HCT116 (cell line): Measurements from ENCODE around the gene IQCM.
"Not testable (repeated sequence)": the region's sequence is repeated elsewhere in the genome, so short reads cannot be mapped to it uniquely, and the experiment has no call there.

Experiments used
- EZH2 ChIP-seq: fragments of 200-600 bp; sonication (generic); IDR thresholded peaks from 2 replicates; pipeline ENCODE4 v1.6.1; 2017; ENCODE audit warnings: antibody characterized with exemption, mixed run types
- JUND ChIP-seq: IDR thresholded peaks from 2 replicates; pipeline ENCODE4 v1.6.1; 2012
- POLR2A ChIP-seq: IDR thresholded peaks from 2 replicates; pipeline ENCODE4 v1.7.0; 2011; ENCODE audit warnings: borderline replicate concordance; ENCODE audit not compliant: insufficient read depth, insufficient read length; ENCODE audit errors: extremely low read depth

- TF ChIP-seq EZH2, JUND, POLR2A: not testable (repeated sequence)
Observed at GRCh38 chr4:149468669-149469068, 347.0 kb downstream of the IQCM start.
